ENCODE measurements around the gene CREB5.
A peak's percentile ranks its signal among the peaks of the same experiment; 100 is the strongest.
"Not testable (repeated sequence)": the region's sequence is repeated elsewhere in the genome, so short reads cannot be mapped to it uniquely, and the experiment has no call there.

CREB5 gene

GRCh38 chr7:28544453-28545117 is 132.3 kb downstream of the CREB5 start:
- TF ChIP-seq POLR2A (IDR thresholded peaks at IDR 0.05; ENCODE audit: low read depth, low read length) (no peak), TAF1 (IDR thresholded peaks at IDR 0.05; ENCODE audit: borderline replicate concordance, low read depth, low read length) (no peak), POLR2AphosphoS5 (IDR thresholded peaks at IDR 0.05; ENCODE audit: low read depth, low read length) (no peak)

GRCh38 chr7:28546067-28546466 is 133.7 kb downstream of the CREB5 start:
- no peak for FAIRE-seq
- DNase-seq (ENCODE audit: insufficient read length), result no peak
- TF ChIP-seq POLR2AphosphoS5 (IDR thresholded peaks at IDR 0.05; ENCODE audit: low read depth, low read length) (no peak), POLR2A (IDR thresholded peaks at IDR 0.05; ENCODE audit: low read depth, low read length) (no peak), TAF1 (IDR thresholded peaks at IDR 0.05; ENCODE audit: borderline replicate concordance, low read depth, low read length) (no peak)

More at GRCh38 chr7:28544453-28545117, 132.3 kb downstream of the CREB5 start:
- DNase-seq (ENCODE audit: insufficient read length), result no peak
- FAIRE-seq, result no peak

GRCh38 chr7:28547115-28547514 is 134.8 kb downstream of the CREB5 start:
- TF ChIP-seq TAF1 (IDR thresholded peaks at IDR 0.05; ENCODE audit: borderline replicate concordance, low read depth, low read length) (no peak), POLR2A (IDR thresholded peaks at IDR 0.05; ENCODE audit: low read depth, low read length) (no peak), POLR2AphosphoS5 (IDR thresholded peaks at IDR 0.05; ENCODE audit: low read depth, low read length) (no peak)
- DNase-seq (ENCODE audit: insufficient read length) (no peak), FAIRE-seq (no peak)

- TF ChIP-seq POLR2AphosphoS5 (IDR thresholded peaks at IDR 0.05; ENCODE audit: low read depth, low read length) (no peak), TAF1 (IDR thresholded peaks at IDR 0.05; ENCODE audit: borderline replicate concordance, low read depth, low read length) (no peak), POLR2A (IDR thresholded peaks at IDR 0.05; ENCODE audit: low read depth, low read length) (no peak)
- DNase-seq (ENCODE audit: insufficient read length) (no peak), FAIRE-seq (no peak)
Measured at GRCh38 chr7:28548416-28548815, 136.1 kb downstream of the CREB5 start.

GRCh38 chr7:28549998-28550397 is 137.7 kb downstream of the CREB5 start:
- DNase-seq (ENCODE audit: insufficient read length) (no peak), FAIRE-seq (no peak)
- TF ChIP-seq POLR2A (IDR thresholded peaks at IDR 0.05; ENCODE audit: low read depth, low read length) (no peak), POLR2AphosphoS5 (IDR thresholded peaks at IDR 0.05; ENCODE audit: low read depth, low read length) (no peak), TAF1 (IDR thresholded peaks at IDR 0.05; ENCODE audit: borderline replicate concordance, low read depth, low read length) (no peak)

- TF ChIP-seq POLR2AphosphoS5 (IDR thresholded peaks at IDR 0.05; ENCODE audit: low read depth, low read length) (no peak), TAF1 (IDR thresholded peaks at IDR 0.05; ENCODE audit: borderline replicate concordance, low read depth, low read length) (no peak), POLR2A (IDR thresholded peaks at IDR 0.05; ENCODE audit: low read depth, low read length) (no peak)
- no peak for FAIRE-seq
- no peak for DNase-seq (ENCODE audit: insufficient read length)
Measured at GRCh38 chr7:28550580-28551186, 138.4 kb downstream of the CREB5 start.

GRCh38 chr7:28551331-28551730 is 139.0 kb downstream of the CREB5 start:
- FAIRE-seq, result no peak
- no peak for TF ChIP-seq POLR2AphosphoS5 (IDR thresholded peaks at IDR 0.05; ENCODE audit: low read depth, low read length)
- TF ChIP-seq POLR2A (IDR thresholded peaks at IDR 0.05; ENCODE audit: low read depth, low read length), result no peak

GRCh38 chr7:28551766-28552165 is 139.4 kb downstream of the CREB5 start:
- DNase-seq (ENCODE audit: insufficient read length); FAIRE-seq: not testable (repeated sequence)

More at GRCh38 chr7:28551331-28551730, 139.0 kb downstream of the CREB5 start:
- no peak for DNase-seq (ENCODE audit: insufficient read length)

GRCh38 chr7:28554802-28555471 is 142.6 kb downstream of the CREB5 start:
- DNase-seq (ENCODE audit: insufficient read length) (no peak), FAIRE-seq (no peak)
- TF ChIP-seq TAF1 (IDR thresholded peaks at IDR 0.05; ENCODE audit: borderline replicate concordance, low read depth, low read length) (no peak), POLR2A (IDR thresholded peaks at IDR 0.05; ENCODE audit: low read depth, low read length) (no peak), POLR2AphosphoS5 (IDR thresholded peaks at IDR 0.05; ENCODE audit: low read depth, low read length) (no peak)

GRCh38 chr7:28556025-28556424 is 143.7 kb downstream of the CREB5 start:
- no peak for DNase-seq (ENCODE audit: insufficient read length)
- FAIRE-seq, result no peak
- no peak for TF ChIP-seq POLR2AphosphoS5 (IDR thresholded peaks at IDR 0.05; ENCODE audit: low read depth, low read length)
- no peak for TF ChIP-seq POLR2A (IDR thresholded peaks at IDR 0.05; ENCODE audit: low read depth, low read length)

- FAIRE-seq (no peak), DNase-seq (ENCODE audit: insufficient read length) (no peak)
- TF ChIP-seq POLR2A (IDR thresholded peaks at IDR 0.05; ENCODE audit: low read depth, low read length) (no peak), POLR2AphosphoS5 (IDR thresholded peaks at IDR 0.05; ENCODE audit: low read depth, low read length) (no peak), TAF1 (IDR thresholded peaks at IDR 0.05; ENCODE audit: borderline replicate concordance, low read depth, low read length) (no peak)
Measured at GRCh38 chr7:28556671-28557070, 144.4 kb downstream of the CREB5 start.

- FAIRE-seq (peak; percentile 14), DNase-seq (ENCODE audit: insufficient read length) (no peak)
- TF ChIP-seq POLR2AphosphoS5 (IDR thresholded peaks at IDR 0.05; ENCODE audit: low read depth, low read length), result no peak
- TF ChIP-seq POLR2A (IDR thresholded peaks at IDR 0.05; ENCODE audit: low read depth, low read length), result no peak
Measured at GRCh38 chr7:28558236-28558635, 145.9 kb downstream of the CREB5 start.

Data from GM12892 (cell line).